Type B pancreatic cell (in vitro differentiated cells): ENCODE data around the gene ADH1A. TPM values are rescaled to one million over a fixed set of nuclear protein-coding genes. Genes with fewer than 3 reads are reported as not detected.

Source experiments
- DNase-seq: peaks from one replicate; pipeline ENCODE4 v3.0.0; 2021; ENCODE audit warnings: mixed read lengths; ENCODE audit not compliant: unreplicated experiment; ENCODE audit errors: extremely low spot score
- H3K27ac Mint-ChIP-seq: 2 replicates; pipeline ENCODE4 v1.8.0; 2021; ENCODE audit warnings: mild to moderate bottlenecking, mixed read lengths
- H3K27me3 Mint-ChIP-seq: 2 replicates; pipeline ENCODE4 v1.8.0; 2021; ENCODE audit warnings: mixed read lengths
- H3K36me3 Mint-ChIP-seq: 2 replicates; pipeline ENCODE4 v1.8.0; 2021; ENCODE audit warnings: mixed read lengths
- H3K4me1 Mint-ChIP-seq: one replicate; pipeline ENCODE4 v1.8.0; 2021; ENCODE audit warnings: mixed read lengths; ENCODE audit not compliant: unreplicated experiment
- H3K4me3 Mint-ChIP-seq: 2 replicates; pipeline ENCODE4 v1.8.0; 2021; ENCODE audit warnings: mild to moderate bottlenecking, mixed read lengths
- H3K9me3 Mint-ChIP-seq: 2 replicates; pipeline ENCODE4 v1.8.0; 2021; ENCODE audit warnings: mixed read lengths
- total RNA-seq: library from RNA; stranded (reverse); gene quantifications from 2 replicates; pipeline ENCODE4 v1.2.1, GENCODE V29; 2021; ENCODE audit warnings: low replicate concordance
- TF ChIP-seq, protein P1 (sequence below): fragments of 200-600 bp; sonication (generic); conservative IDR thresholded peaks from 2 replicates; pipeline ENCODE4 v1.5.0; 2021; ENCODE audit warnings: antibody characterized with exemption, mild to moderate bottlenecking

ADH1A gene
- total RNA-seq, 1 donor from 2014 or later, result 6.4 TPM

DNA sequence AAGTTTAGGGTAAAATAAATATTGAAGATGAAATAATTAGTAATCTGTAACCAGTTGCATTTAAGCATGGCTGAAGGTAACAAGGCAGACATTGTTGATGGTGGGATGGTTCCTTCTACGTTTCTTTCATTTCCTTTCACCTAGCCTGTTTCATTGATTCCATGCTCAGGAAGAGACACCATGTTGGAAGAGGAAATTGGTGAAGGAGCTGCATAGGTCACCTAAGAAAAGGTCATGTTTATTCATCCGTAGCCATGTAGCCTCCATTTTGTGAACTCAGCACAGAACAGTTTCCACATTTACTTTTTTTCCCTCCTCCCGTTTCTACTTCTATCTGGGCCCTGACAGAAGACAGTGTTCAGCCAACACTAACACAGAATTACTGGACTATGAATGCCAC, 26.6 kb upstream of the ADH1A start:
- Mint-ChIP-seq H3K27ac (no peak overlapping the region), H3K36me3 (no peaks in the 10 kb centered on the region), H3K4me3 (no peak overlapping the region), H3K9me3 (no peaks in the 10 kb centered on the region), H3K4me1 (no peaks in the 10 kb centered on the region), H3K27me3 (no peaks in the 10 kb centered on the region)
- no peak for DNase-seq
- TF ChIP-seq, protein P1, sequence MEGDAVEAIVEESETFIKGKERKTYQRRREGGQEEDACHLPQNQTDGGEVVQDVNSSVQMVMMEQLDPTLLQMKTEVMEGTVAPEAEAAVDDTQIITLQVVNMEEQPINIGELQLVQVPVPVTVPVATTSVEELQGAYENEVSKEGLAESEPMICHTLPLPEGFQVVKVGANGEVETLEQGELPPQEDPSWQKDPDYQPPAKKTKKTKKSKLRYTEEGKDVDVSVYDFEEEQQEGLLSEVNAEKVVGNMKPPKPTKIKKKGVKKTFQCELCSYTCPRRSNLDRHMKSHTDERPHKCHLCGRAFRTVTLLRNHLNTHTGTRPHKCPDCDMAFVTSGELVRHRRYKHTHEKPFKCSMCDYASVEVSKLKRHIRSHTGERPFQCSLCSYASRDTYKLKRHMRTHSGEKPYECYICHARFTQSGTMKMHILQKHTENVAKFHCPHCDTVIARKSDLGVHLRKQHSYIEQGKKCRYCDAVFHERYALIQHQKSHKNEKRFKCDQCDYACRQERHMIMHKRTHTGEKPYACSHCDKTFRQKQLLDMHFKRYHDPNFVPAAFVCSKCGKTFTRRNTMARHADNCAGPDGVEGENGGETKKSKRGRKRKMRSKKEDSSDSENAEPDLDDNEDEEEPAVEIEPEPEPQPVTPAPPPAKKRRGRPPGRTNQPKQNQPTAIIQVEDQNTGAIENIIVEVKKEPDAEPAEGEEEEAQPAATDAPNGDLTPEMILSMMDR, result no peak

DNA sequence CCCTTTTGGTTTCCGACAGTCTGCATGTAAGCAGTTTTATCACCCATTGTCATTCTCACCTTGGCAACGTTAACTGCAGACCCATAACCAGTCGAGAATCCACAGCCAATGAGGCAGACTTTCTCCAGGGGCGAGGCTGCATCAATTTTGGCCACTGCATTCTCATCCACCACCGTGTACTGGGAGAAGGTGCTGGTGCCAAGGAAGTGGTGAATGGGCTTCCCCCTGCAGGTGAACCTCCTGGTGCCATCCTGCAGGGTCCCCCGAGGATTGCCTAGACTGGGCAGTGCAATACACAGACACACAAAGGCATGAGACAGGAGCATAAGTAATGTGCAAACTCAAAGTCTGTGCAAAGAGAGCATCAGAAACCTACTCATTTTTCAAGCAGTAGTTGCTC, 25.1 kb upstream of the ADH1A start:
- Mint-ChIP-seq H3K27me3 (no peaks in the 10 kb centered on the region), H3K27ac (no peak overlapping the region)
- DNase-seq, result no peak

DNA sequence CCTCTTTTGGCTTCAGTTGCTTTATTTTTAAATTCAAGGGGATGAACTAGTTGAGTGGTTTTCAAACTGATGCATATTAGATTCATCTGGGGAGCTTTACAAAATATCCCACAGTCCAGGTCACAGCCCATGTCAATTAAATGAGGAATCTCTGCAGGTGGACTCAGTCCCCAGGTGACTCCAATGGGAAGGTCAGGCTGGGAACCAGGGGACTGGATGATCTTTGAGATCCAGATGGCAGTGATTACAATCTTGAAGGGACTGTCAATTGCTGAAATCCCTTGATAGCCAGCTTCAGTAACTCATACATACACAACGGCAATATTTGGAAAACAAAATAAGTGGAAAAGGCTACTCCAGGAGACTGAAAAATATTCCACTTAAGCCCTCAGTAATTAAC, 23.4 kb upstream of the ADH1A start:
- Mint-ChIP-seq H3K27ac (no peak overlapping the region), H3K4me1 (no peaks in the 10 kb centered on the region), H3K9me3 (no peaks in the 10 kb centered on the region), H3K4me3 (no peak overlapping the region), H3K36me3 (no peaks in the 10 kb centered on the region), H3K27me3 (no peaks in the 10 kb centered on the region)
- DNase-seq, result no peak
- TF ChIP-seq, protein P1, result no peak

More for the DNA sequence above, 25.1 kb upstream of the ADH1A start:
- TF ChIP-seq, protein P1, result no peak
- Mint-ChIP-seq H3K9me3 (no peaks in the 10 kb centered on the region), H3K4me3 (no peak overlapping the region), H3K36me3 (no peaks in the 10 kb centered on the region), H3K4me1 (no peaks in the 10 kb centered on the region)

DNA sequence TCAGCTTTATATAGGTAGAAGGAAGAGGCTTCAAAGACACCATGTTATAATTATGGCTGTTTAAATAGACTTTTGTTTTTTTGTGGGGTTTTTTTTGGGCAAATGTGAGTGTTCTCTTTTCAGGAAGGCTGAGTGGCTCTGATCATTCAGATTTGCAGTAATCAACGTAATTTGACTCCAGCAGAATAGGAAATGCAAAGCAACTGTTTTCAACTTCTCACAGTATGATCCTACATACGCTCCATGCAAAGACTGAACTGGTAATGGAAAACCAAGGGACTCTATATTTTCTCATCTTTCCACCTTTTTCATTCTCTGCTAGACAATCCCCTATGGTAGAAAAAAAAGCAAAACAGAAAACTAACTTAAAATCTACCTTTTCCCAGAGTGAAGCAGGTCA, 19.6 kb upstream of the ADH1A start:
- H3K4me3 Mint-ChIP-seq, result no peak overlapping the region
- no peaks in the 10 kb centered on the region for H3K4me1 Mint-ChIP-seq
- no peak for DNase-seq
- H3K36me3 Mint-ChIP-seq, result no peaks in the 10 kb centered on the region
- H3K27ac Mint-ChIP-seq, result no peak overlapping the region
- no peaks in the 10 kb centered on the region for H3K27me3 Mint-ChIP-seq
- no peaks in the 10 kb centered on the region for H3K9me3 Mint-ChIP-seq
- TF ChIP-seq, protein P1, result no peak

DNA sequence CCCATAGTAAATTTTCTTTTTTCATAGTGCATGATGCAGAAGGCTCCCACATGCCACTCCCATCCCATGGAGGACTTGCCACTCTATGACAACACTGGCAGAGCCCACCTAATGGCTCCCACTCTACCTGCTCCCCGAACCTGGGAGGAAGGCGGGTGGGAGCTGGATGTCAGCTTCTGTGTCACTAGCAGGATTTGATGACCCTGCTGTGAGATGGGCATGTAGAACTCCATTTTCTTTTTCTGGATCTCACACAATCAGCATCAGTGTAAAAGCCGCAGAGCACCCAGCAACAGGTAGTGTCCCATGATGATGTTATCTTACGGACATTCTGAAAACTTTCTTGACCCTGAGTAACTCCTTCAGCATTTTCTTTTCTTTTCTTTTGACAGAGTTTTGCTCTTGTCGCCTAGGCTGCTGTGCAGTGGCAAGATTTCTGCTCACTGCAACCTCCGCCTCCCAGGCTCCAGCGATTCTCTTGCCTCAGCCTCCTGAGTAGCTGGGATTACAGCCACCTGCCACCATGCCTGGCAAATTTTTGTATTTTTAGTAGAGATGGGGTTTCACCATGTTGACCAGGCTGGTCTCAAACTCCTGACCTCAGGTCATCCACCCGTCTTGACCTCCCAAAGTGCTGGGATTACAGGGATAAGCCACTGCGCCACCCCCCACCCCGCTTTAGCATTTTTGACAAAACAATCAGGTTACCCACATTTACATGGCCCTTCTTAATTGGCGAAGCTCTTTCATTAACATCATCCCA, 15.0 kb upstream of the ADH1A start:
- H3K4me1 Mint-ChIP-seq, result no peaks in the 10 kb centered on the region
- H3K27me3 Mint-ChIP-seq, result no peaks in the 10 kb centered on the region
- H3K27ac Mint-ChIP-seq, result no peak overlapping the region
- TF ChIP-seq, protein P1, result no peak
- no peak overlapping the region for H3K4me3 Mint-ChIP-seq
- H3K36me3 Mint-ChIP-seq, result peaks cover 3% of the 10 kb centered on the region
- H3K9me3 Mint-ChIP-seq, result no peaks in the 10 kb centered on the region
- no peak for DNase-seq
